Measurements from ENCODE around the gene TOR1AIP2. TPM values are rescaled to one million over a fixed set of nuclear protein-coding genes. Genes with fewer than 3 reads are reported as not detected.

The TOR1AIP2 gene
- polyA plus RNA-seq, 1 experiment = 17.4 TPM

GRCh38 chr1:179883745-179884138, 6.1 kb upstream of the TOR1AIP2 start:
- Histone ChIP-seq H3K27me3 (ENCODE audit: control insufficient read depth, insufficient read depth, low read length) (no peaks in the 10 kb centered on the region), H3K4me3 (ENCODE audit: low read depth, low read length) (peak overlapping the region; percentile 73), H3K36me3 (ENCODE audit: control insufficient read depth, insufficient read depth, low read length) (peaks cover 1% of the 10 kb centered on the region; the same call in 1 of the 2 replicates)
- TF ChIP-seq, protein P1, sequence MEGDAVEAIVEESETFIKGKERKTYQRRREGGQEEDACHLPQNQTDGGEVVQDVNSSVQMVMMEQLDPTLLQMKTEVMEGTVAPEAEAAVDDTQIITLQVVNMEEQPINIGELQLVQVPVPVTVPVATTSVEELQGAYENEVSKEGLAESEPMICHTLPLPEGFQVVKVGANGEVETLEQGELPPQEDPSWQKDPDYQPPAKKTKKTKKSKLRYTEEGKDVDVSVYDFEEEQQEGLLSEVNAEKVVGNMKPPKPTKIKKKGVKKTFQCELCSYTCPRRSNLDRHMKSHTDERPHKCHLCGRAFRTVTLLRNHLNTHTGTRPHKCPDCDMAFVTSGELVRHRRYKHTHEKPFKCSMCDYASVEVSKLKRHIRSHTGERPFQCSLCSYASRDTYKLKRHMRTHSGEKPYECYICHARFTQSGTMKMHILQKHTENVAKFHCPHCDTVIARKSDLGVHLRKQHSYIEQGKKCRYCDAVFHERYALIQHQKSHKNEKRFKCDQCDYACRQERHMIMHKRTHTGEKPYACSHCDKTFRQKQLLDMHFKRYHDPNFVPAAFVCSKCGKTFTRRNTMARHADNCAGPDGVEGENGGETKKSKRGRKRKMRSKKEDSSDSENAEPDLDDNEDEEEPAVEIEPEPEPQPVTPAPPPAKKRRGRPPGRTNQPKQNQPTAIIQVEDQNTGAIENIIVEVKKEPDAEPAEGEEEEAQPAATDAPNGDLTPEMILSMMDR (IDR thresholded peaks at IDR 0.05; ENCODE audit: insufficient read depth, low read depth, low read length) = no peak
- POLR2A ChIA-PET = interaction anchor here (0.7 kb wide), 1 partner anchor 72 kb away, joined by 3 read pairs; no protein-coding TSS in a partner anchor
- CTCF ChIA-PET = interaction anchor here (0.5 to 1.7 kb wide), 4 partner anchors 13 to 297 kb away, joined by 3 to 5 read pairs (median 4); no protein-coding TSS in a partner anchor
- DNase-seq (ENCODE audit: low read depth) = no peak

- H3K36me3 ChIP-seq (ENCODE audit: control insufficient read depth, insufficient read depth, low read length) = peaks cover 1% of the 10 kb centered on the region; the same call in 1 of the 2 replicates
- H3K27me3 ChIP-seq (ENCODE audit: control insufficient read depth, insufficient read depth, low read length) = no peaks in the 10 kb centered on the region
- TF ChIP-seq, protein P1 (IDR thresholded peaks at IDR 0.05; ENCODE audit: insufficient read depth, low read depth, low read length) = no peak
- POLR2A ChIA-PET = interaction anchor here (0.6 to 0.7 kb wide), 2 partner anchors 73 to 271 kb away, joined by 3 to 6 read pairs; no protein-coding TSS in a partner anchor
- peak overlapping the region; percentile 73 for H3K4me3 ChIP-seq (ENCODE audit: low read depth, low read length)
- CTCF ChIA-PET = interaction anchor here (0.5 to 1.7 kb wide), 5 partner anchors 9 to 297 kb away, joined by 3 to 5 read pairs (median 3); no protein-coding TSS in a partner anchor
- no peak for DNase-seq (ENCODE audit: low read depth)
Observed at GRCh38 chr1:179883040-179883744, 5.6 kb upstream of the TOR1AIP2 start.

GRCh38 chr1:179882253-179883039, 4.8 kb upstream of the TOR1AIP2 start, which contains the start of gene TOR1AIP1:
Gene TOR1AIP1, plus strand, starts transcription at chr1:179882285. Its CDS starts 218 bp downstream, at chr1:179882503.
- DNase-seq (ENCODE audit: low read depth) = peak; percentile 86
- Histone ChIP-seq H3K4me3 (ENCODE audit: low read depth, low read length) (peak within 1 kb of the TSS; percentile 73), H3K27me3 (ENCODE audit: control insufficient read depth, insufficient read depth, low read length) (no peaks in the 10 kb centered on the region), H3K36me3 (ENCODE audit: control insufficient read depth, insufficient read depth, low read length) (peaks cover 1% of the 10 kb centered on the region; the same call in 1 of the 2 replicates)
- POLR2A ChIA-PET = interaction anchor here (0.6 to 0.7 kb wide), 5 partner anchors 13 to 285 kb away, joined by 3 to 6 read pairs (median 4); no protein-coding TSS in a partner anchor
- CTCF ChIA-PET = interaction anchor here (0.8 to 1.7 kb wide), 5 partner anchors 8 to 298 kb away, joined by 3 to 6 read pairs (median 4); no protein-coding TSS in a partner anchor
- TF ChIP-seq, protein P1 (IDR thresholded peaks at IDR 0.05; ENCODE audit: insufficient read depth, low read depth, low read length) = peak; percentile 56

DNA sequence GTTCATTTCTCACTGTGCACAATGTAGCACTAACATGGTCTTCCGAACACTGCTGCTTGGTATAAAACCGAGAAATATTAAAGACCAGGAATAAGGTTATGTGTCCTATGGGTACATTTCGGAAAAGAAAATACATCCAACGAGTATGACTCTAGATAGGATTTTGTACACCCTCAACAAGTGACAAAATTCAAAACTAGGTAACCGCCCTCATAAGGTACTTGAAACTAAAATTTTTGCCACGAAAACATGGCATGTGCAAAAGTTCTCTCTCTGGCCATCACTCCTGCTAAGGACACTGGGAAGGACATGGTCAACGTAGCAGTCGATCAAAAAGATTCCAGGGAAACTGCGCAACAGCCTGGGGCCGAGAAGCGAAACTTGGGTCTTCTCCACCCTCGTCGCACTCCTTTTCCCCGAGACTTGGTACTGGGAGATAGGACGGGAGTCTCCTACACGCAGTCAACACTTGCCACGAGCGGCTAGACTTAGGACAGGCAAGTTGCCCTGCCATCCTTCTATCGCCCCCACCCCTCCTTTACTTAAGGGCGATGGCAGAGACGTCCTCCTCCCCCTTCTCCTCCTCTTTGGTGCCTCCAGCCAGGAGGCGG, 4.1 kb upstream of the TOR1AIP2 start:
- ChIA-PET CTCF (interaction anchor here (1.0 to 1.2 kb wide), 2 partner anchors 64 to 67 kb away, joined by 4 to 6 read pairs; no protein-coding TSS in a partner anchor), POLR2A (interaction anchor here (0.6 to 0.7 kb wide), 4 partner anchors 13 to 286 kb away, joined by 3 to 4 read pairs (median 4); no protein-coding TSS in a partner anchor)
- TF ChIP-seq, protein P1 (IDR thresholded peaks at IDR 0.05; ENCODE audit: insufficient read depth, low read depth, low read length) = no peak
- H3K4me3 ChIP-seq (ENCODE audit: low read depth, low read length) = peak overlapping the region; percentile 73
- DNase-seq (ENCODE audit: low read depth) = peak; percentile 84
- H3K36me3 ChIP-seq (ENCODE audit: control insufficient read depth, insufficient read depth, low read length) = peaks cover 1% of the 10 kb centered on the region; the same call in 1 of the 2 replicates
- no peaks in the 10 kb centered on the region for H3K27me3 ChIP-seq (ENCODE audit: control insufficient read depth, insufficient read depth, low read length)
